SK-N-MC (cell line): ENCODE measurements around the gene INPP5D.

Experiments used
- EZH2 ChIP-seq: fragments of 200-600 bp; sonication (generic); IDR thresholded peaks from one replicate; pipeline ENCODE4 v1.6.1; 2017; ENCODE audit warnings: antibody characterized with exemption
- FOXP2 ChIP-seq: optimal IDR thresholded peaks from 2 replicates; pipeline ENCODE3; 2011; ENCODE audit warnings: mild to moderate bottlenecking, moderate library complexity; ENCODE audit not compliant: insufficient read depth; ENCODE audit errors: extremely low read length, control extremely low read depth
- POLR2AphosphoS5 ChIP-seq: IDR thresholded peaks from 2 replicates; pipeline ENCODE4 v1.6.1; 2012; ENCODE audit warnings: mild to moderate bottlenecking, low read depth, low read length, borderline replicate concordance

DNA sequence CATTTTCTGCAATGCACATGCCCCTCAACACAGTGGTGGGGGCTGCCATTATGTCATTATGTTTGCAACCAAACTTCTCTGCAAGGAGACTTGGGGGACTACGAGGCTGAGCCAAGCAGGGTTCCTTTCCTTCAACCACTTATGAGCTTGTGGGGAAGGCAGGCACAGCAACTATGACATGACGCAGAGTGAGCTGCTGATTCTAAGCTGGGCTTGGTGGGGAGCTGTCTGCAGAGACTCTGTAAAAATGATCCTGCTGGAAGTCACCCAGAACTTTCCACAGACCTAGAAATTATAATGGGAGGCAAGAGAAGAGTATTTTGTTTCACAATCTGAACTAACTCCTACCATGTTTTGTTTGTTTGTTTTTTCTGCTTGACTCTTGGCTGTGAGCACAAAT, 55.6 kb downstream of the INPP5D start:
- TF ChIP-seq EZH2 (no peak), POLR2AphosphoS5 (no peak), FOXP2 (no peak)
